ENCODE measurements around the gene TRPV2.

DNA sequence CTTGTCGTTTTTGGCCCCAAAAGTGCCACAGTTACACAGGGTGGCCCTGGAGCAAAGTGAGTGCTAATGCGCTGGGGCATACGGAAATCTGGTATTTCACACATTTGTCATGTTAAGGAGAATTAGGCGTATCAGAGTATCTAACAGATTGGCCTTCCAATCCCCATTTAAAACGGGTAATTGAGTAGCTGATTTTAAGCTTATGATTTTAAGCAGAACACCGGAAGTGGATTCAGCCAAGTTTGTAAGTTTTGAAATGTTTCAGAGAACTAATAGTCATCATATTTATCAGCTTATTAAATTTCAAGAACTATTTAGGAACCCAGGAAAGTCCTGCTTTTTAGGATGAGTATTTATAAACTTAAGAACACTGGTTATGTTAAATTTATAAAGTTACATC is 57.2 kb downstream of the TRPV2 start:
- TF ChIP-seq, protein P1, sequence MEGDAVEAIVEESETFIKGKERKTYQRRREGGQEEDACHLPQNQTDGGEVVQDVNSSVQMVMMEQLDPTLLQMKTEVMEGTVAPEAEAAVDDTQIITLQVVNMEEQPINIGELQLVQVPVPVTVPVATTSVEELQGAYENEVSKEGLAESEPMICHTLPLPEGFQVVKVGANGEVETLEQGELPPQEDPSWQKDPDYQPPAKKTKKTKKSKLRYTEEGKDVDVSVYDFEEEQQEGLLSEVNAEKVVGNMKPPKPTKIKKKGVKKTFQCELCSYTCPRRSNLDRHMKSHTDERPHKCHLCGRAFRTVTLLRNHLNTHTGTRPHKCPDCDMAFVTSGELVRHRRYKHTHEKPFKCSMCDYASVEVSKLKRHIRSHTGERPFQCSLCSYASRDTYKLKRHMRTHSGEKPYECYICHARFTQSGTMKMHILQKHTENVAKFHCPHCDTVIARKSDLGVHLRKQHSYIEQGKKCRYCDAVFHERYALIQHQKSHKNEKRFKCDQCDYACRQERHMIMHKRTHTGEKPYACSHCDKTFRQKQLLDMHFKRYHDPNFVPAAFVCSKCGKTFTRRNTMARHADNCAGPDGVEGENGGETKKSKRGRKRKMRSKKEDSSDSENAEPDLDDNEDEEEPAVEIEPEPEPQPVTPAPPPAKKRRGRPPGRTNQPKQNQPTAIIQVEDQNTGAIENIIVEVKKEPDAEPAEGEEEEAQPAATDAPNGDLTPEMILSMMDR (IDR thresholded peaks at IDR 0.05; ENCODE audit: borderline replicate concordance, extremely low read depth, low read length, poor library complexity, severe bottlenecking), result no peak
- no peak for TF ChIP-seq EZH2 (IDR thresholded peaks at IDR 0.05; ENCODE audit: borderline replicate concordance, low read depth, low read length, severe bottlenecking)
